Measurements from ENCODE around the gene ZBTB47.

ZBTB47 gene

DNA sequence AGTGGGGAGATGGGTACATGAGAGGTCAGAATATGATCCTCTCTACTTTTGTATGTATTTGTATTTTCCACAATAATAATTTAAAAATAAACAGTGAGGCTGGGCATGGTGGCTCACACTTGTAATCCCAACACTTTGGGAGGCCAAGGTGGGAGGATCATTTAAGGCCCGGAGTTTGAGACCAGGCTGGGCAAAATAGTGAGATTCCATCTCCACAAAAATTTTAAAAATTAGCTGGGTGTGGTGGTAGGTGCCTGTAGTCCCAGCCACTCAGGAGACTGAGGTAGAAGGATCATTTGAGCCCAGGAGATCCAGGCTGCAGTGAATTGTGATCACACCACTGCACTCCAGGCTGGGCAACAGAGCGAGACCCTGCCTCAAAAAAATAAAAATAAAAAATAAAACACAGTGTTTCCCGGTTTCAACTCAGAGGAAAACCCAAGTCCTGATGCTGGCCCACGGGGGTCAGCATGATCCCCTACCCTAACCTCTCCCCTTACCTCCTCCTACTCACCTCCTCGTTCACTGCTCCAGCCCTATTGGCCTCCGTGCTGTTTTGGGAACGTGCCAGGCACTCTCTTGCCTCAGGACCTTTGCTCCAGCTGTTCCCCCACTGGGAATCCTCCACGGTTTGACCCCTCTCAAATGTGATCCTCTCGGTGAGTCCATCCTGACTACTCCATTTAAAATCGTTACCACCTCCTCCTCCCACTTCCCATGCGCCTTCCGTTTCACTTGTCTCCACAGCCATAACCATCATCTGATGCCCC, 29.0 kb downstream of the ZBTB47 start:
- Histone ChIP-seq H3K4me3 (ENCODE audit: low read length) (no peak overlapping the region), H3K27ac (ENCODE audit: low read length) (no peak overlapping the region), H4K20me1 (ENCODE audit: insufficient read depth, low read length) (no peaks in the 10 kb centered on the region), H3K4me1 (ENCODE audit: low read length) (no peaks in the 10 kb centered on the region), H3K27me3 (ENCODE audit: low read depth, low read length) (peaks cover 18% of the 10 kb centered on the region), H3K9ac (ENCODE audit: low read length) (no peak overlapping the region), H3K36me3 (replicated peaks; ENCODE audit: low read depth, low read length) (no peaks in the 10 kb centered on the region), H2AFZ (ENCODE audit: low read depth, low read length) (no peak overlapping the region), H3K9me3 (ENCODE audit: insufficient read depth, low read length) (peaks cover 7% of the 10 kb centered on the region), H3K79me2 (ENCODE audit: low read length) (no peaks in the 10 kb centered on the region), H3K4me2 (ENCODE audit: low read length) (no peak overlapping the region)
- no peak for TF ChIP-seq EZH2phosphoT487 (IDR thresholded peaks at IDR 0.05; ENCODE audit: low read depth)
- TF ChIP-seq, protein P1, sequence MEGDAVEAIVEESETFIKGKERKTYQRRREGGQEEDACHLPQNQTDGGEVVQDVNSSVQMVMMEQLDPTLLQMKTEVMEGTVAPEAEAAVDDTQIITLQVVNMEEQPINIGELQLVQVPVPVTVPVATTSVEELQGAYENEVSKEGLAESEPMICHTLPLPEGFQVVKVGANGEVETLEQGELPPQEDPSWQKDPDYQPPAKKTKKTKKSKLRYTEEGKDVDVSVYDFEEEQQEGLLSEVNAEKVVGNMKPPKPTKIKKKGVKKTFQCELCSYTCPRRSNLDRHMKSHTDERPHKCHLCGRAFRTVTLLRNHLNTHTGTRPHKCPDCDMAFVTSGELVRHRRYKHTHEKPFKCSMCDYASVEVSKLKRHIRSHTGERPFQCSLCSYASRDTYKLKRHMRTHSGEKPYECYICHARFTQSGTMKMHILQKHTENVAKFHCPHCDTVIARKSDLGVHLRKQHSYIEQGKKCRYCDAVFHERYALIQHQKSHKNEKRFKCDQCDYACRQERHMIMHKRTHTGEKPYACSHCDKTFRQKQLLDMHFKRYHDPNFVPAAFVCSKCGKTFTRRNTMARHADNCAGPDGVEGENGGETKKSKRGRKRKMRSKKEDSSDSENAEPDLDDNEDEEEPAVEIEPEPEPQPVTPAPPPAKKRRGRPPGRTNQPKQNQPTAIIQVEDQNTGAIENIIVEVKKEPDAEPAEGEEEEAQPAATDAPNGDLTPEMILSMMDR (IDR thresholded peaks at IDR 0.05; ENCODE audit: low read depth, low read length): no peak

DNA sequence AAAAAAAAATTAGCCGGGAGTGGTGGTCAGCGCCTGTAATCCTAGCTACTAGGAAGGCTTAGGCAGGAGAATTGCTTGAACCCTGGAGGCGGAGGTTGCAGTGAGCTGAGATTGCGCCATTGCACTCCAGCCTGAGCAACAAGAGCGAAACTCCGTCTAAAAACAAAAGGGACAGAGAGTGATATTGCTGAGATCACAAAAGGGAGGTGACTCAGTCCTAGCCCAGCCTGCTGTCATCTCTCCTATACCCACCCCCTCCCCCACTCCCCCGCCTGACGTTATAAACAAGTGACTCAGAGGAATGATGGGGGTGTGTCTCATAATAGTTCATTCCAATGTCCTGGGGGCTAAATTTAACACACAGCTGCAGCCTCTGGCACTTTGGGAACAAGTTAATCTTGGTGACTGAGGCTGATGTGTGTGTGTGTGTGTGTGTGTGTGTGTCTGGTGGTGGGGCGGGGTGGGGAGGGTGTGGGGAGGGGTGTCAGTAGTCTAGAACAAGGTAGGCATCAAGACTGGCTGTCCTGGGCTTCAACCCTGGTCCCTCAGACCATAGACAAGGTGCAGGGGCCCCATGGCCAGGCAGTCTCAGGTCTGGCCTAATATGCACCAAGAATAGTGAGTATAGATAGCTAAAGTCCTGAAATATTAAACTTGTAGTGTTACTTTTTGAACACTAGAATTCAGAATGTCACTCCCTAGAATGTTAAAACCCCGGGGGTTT, 30.5 kb downstream of the ZBTB47 start:
- Histone ChIP-seq H3K27ac (ENCODE audit: low read length) (no peak overlapping the region), H2AFZ (ENCODE audit: low read depth, low read length) (no peak overlapping the region), H3K36me3 (replicated peaks; ENCODE audit: low read depth, low read length) (no peaks in the 10 kb centered on the region), H3K4me3 (ENCODE audit: low read length) (no peak overlapping the region), H3K9ac (ENCODE audit: low read length) (no peak overlapping the region), H3K79me2 (ENCODE audit: low read length) (no peaks in the 10 kb centered on the region), H3K27me3 (ENCODE audit: low read depth, low read length) (peaks cover 18% of the 10 kb centered on the region), H3K4me2 (ENCODE audit: low read length) (no peak overlapping the region), H3K4me1 (ENCODE audit: low read length) (no peaks in the 10 kb centered on the region), H3K9me3 (ENCODE audit: insufficient read depth, low read length) (no peaks in the 10 kb centered on the region), H4K20me1 (ENCODE audit: insufficient read depth, low read length) (no peaks in the 10 kb centered on the region)
- TF ChIP-seq, protein P1 (IDR thresholded peaks at IDR 0.05; ENCODE audit: low read depth, low read length): no peak
- TF ChIP-seq EZH2phosphoT487 (IDR thresholded peaks at IDR 0.05; ENCODE audit: low read depth): no peak

DNA sequence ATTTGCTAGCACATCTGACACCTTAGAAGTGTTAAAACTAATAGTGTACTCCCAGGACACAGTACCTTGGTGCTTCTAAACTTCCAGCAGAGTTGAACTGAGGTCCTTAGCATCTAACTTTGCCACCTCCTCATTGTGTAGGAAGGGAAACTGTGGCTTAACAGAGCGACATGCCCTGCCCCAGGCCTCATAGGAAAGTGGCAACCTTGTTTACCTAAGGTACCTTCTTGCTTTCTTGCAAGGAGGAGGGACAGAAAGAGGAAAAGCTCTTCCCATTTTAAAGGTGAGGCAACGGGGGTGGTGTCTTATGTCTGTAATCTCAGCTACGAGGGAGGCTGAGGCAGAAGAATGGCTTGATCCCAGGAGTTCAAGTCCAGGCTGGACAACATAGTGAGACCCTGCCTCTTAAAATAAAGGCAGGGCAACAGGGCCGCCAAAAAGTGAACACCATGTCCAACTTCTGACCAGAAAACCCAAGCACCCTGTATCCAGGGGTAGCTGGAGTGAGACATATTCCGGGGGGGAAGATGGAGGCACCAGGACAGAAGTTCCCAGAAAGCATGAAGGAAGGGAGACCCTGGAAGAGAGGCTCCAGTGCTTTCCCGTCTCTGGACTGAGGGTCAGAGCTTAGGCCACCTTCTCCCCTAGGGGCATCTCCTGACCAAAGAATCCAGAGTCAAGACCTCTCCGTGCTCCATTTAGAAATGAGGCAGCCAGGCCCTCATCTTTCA, 31.3 kb downstream of the ZBTB47 start:
- TF ChIP-seq, protein P1 (IDR thresholded peaks at IDR 0.05; ENCODE audit: low read depth, low read length): no peak
- TF ChIP-seq EZH2phosphoT487 (IDR thresholded peaks at IDR 0.05; ENCODE audit: low read depth): no peak
- no peak overlapping the region for H3K9ac ChIP-seq (ENCODE audit: low read length)
- no peak overlapping the region for H3K4me3 ChIP-seq (ENCODE audit: low read length)
- peaks cover 13% of the 10 kb centered on the region for H3K27me3 ChIP-seq (ENCODE audit: low read depth, low read length)
- no peaks in the 10 kb centered on the region for H3K79me2 ChIP-seq (ENCODE audit: low read length)
- H3K36me3 ChIP-seq (replicated peaks; ENCODE audit: low read depth, low read length): no peaks in the 10 kb centered on the region
- no peaks in the 10 kb centered on the region for H3K9me3 ChIP-seq (ENCODE audit: insufficient read depth, low read length)
- H2AFZ ChIP-seq (ENCODE audit: low read depth, low read length): no peak overlapping the region
- H3K4me1 ChIP-seq (ENCODE audit: low read length): no peaks in the 10 kb centered on the region
- H3K27ac ChIP-seq (ENCODE audit: low read length): no peak overlapping the region
- H4K20me1 ChIP-seq (ENCODE audit: insufficient read depth, low read length): no peaks in the 10 kb centered on the region
- no peak overlapping the region for H3K4me2 ChIP-seq (ENCODE audit: low read length)

DNA sequence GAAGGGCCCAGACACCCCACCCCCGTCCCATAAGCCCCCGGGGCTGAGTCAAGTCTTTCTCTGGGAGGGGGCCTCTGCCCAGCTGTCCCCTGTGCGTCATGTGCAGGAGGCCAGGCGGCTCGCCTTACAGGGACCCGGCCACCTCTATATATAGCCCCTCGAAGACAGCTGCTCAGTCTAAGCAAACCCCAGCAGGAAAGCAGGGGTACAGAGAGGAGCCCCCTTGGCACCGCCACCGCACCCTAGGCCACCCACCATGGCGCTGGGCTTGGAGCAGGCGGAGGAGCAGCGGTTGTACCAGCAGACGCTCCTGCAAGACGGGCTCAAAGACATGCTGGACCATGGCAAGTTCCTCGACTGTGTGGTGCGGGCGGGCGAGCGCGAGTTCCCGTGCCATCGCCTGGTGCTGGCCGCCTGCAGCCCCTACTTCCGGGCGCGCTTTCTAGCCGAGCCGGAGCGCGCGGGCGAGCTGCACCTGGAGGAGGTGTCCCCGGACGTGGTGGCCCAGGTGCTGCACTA, 31.9 kb downstream of the ZBTB47 start, which contains the start of gene KLHL40:
Gene KLHL40, plus strand, starts transcription at position 175 of the 519 bp plus-strand sequence. Its CDS starts 82 bp downstream, at position 257.
- Histone ChIP-seq H4K20me1 (ENCODE audit: insufficient read depth, low read length) (no peaks in the 10 kb centered on the region), H3K4me2 (ENCODE audit: low read length) (no peak within 1 kb of the TSS), H3K27me3 (ENCODE audit: low read depth, low read length) (peaks cover 18% of the 10 kb centered on the region), H3K27ac (ENCODE audit: low read length) (no peak within 1 kb of the TSS), H3K4me1 (ENCODE audit: low read length) (no peaks in the 10 kb centered on the region), H3K36me3 (replicated peaks; ENCODE audit: low read depth, low read length) (no peaks in the 10 kb centered on the region), H2AFZ (ENCODE audit: low read depth, low read length) (no peak within 1 kb of the TSS), H3K4me3 (ENCODE audit: low read length) (no peak within 1 kb of the TSS), H3K9ac (ENCODE audit: low read length) (no peak within 1 kb of the TSS), H3K9me3 (ENCODE audit: insufficient read depth, low read length) (no peaks in the 10 kb centered on the region), H3K79me2 (ENCODE audit: low read length) (no peaks in the 10 kb centered on the region)
- TF ChIP-seq, protein P1 (IDR thresholded peaks at IDR 0.05; ENCODE audit: low read depth, low read length): no peak
- no peak for TF ChIP-seq EZH2phosphoT487 (IDR thresholded peaks at IDR 0.05; ENCODE audit: low read depth)

Data from OCI-LY3 (cell line).